ENCODE data around the gene ATG2A.

ATG2A gene
- 49.7 to 212 (median 87.2) reads per million in 3 experiments for total RNA-seq

GRCh38 chr11:64916775-64917662 is at the start of gene ATG2A:
Gene ATG2A (minus strand): TSS chr11:64917209. CDS start chr11:64917135, 74 bp downstream.
- peak; percentile 99 for DNase-seq

DNA sequence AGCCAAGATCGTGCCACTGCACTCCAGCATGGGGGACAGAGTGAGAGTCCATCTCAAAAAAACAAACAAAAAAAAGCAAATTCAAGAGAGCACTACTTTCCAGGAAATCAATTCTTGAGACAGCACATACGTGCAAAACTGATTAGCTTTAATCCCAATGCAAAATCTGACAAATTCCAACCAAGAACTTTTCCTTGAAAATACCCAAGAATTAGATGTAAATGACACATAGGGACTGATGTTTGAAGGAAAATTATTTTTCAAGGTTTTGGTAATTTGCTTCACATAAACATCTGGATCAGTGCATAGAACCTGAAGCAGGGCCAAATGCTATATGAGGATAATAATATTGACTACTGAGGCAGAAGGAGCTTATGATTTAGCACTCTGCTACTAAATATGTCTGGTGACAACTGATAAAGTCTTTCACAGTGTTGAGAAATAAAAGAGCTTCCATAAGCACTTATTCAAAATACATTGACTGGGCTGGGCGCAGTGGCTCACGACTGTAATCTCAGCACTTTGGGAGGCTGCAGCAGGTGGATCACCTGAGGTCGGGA is 46.1 kb upstream of the ATG2A start:
- no peak for DNase-seq

GRCh38 chr11:64960719-64961118 is 43.7 kb upstream of the ATG2A start:
- no peak for DNase-seq

GRCh38 chr11:64959498-64959897 is 42.5 kb upstream of the ATG2A start:
- no peak for DNase-seq

DNA sequence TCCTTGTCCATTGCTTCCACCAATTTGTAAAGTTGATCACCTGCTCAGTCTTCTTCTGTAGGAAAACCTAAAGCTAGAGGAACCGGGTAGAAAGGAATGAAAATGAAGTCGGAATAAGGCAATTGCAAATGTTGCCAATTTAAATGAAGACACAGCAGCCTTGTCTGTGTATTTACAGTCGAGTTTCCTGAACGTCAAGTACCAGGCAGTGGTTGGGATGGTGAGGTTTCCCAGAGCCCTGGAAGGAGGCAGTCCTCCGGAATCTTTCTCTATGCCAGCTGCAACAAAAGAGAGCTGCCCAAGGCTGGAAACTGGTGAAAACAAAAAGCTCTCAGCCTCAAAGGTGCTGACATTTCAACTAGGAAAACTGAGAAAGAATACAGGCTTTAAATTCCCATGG is 37.2 kb upstream of the ATG2A start:
- DNase-seq = no peak

- DNase-seq = no peak
Observed at GRCh38 chr11:64951529-64951928, 34.5 kb upstream of the ATG2A start.

DNA sequence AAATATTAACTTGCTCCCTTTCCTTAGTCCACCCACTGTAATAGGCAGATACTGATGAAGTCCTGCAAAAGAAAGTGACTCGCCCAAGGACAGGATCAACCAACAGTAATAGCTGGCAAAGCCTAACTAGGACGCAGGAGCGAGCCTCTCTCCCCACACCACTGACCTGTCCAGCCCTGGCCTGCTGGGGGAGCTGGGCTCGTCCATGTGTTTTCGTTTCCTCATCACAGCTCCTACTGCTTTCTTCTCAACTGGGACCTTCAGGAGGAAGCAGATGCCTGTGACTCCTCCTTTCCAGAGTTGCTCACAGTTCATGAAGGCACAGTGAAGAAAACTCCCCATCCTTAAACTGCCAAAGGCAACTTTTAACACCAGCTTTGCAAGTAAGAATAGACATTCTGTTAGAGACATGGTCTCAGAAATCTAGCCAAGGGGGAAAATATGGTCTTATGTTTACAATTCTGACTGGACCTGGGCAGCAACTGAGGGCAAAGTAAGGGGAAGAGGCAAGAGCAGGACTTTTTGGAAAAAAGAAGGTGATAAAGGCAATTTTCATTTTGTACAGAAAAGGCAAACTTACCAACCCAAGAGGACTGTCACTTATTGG is 30.3 kb upstream of the ATG2A start:
- no peak for DNase-seq

DNA sequence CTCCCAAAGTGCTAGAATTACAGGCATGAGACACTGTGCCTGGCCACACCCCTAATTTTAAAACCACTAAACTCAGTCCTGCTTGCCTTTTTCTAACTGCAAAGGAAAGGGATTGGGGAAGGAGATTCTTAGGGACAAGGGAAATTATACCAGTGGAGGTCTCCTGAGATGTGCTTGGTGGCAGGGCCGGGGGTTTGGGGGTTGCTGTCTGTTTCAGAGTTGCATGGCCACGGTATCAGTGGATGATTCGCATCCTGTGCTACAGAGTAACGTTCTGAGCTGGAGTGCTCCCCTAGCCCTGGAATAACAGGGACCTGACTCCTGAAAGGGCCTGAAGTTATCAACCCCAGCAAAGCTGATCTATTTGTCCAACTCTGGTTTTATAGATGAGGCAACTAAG is 19.5 kb upstream of the ATG2A start:
- no peak for DNase-seq

DNA sequence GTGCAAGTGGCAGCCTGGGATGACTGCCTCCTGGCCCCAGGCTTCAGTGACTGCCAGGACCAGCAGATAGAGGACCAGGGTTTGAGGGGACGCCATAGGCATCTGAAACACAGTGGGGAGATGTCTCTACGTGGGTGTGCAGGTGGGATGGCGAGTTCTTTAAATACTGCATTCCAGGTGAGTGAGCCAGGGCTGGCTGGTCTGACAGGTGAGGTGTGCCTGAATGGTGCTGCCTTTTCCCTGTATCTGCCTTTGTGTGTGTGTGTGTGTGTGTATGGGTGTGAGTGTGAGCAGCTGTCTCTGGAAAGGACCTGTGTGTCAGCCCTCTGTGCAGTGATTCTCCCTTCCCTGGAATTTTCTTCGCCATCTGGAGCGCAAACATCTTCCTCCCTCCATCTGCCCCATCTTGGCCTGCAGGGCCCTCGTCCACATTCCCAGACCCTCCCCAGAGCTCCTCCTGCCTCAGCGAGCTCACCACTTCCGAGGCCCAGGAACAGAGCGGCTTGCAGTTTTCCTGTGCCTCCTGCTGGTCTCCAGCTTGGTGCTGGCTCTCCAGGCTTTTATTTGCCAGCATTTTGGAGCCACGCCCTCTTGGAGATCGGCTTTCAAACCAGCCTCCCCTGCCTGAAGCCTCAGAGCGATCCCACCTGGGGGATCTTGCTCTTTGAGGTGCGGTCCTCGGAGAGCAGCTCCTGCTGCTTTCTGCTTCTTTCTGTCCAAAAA is 18.5 kb upstream of the ATG2A start, which contains the start of gene GPHA2:
TSS of gene GPHA2 (minus strand) at position 535 of the 723 bp plus-strand sequence. CDS start at position 102, 433 bp downstream.
- no peak for DNase-seq

DNA sequence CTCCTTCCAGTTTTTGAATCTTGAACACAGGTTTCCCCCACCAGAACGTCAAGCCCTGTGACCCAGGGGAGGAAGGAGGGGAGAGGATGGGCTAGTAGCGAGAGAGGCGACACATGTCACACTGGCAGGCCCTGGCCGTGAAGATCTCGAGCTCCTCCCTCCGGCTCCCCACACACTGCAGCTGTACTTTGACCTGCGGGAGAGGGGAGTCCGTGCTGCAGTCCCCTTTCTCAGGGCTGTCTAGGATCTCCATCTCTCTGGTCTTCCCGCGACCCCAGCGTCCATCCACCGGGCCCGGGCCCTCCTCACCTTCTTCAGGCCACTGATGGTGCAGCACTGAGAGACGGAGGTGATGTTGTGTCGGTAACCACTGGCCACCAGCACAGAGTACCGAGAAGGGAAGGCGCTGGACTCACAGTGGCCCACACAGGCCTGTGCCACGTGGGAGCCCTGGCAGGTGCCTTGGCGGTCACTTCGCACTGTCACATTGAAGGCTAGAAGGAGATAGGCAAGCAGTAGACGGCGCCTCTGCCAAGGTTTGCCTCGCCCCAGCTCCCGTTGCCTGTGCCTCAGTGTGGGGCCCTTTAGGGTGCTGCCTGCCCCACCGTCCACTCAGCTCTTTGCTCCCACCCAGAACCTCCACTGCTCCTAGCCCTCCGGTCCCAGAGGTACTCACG is 17.8 kb upstream of the ATG2A start:
- no peak for DNase-seq

GRCh38 chr11:64933935-64934681 is 17.1 kb upstream of the ATG2A start:
- DNase-seq = no peak

DNA sequence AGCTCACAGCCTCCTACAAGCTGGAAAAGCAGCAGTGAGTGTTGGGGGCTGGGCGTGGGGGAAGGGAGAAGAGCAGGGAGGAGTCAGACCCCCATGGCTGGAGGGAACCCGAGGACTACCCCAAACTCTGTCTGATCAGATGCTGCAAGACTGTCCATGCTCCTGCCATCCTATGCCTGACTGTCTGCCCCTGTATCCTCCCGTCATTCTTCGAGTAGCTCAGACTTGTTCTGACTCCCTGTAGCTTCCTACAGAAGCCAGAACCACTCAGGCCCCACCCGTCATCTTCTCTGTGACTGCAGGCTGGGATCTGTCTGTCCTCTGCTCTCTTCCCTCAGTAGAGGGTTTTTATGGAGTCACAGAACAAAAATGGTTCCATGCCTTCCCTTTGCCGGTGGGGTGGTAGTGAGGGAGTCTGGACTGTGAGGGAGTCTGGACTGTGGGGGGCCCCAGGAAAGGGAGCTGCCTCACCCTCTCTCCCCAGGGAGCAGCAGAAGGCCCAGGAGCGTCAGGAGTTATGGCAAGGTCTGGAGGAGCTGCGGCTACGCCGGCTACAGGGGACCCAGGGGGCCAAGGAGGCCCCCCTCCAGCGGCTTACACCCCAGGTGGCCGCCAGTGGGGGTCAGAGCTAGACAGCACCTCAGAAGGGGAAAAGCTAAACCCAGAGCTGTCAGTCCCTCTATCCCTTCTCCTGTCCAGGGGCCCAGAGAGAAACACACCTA is 16.4 kb upstream of the ATG2A start:
- DNase-seq = no peak

- no peak for DNase-seq
Observed at GRCh38 chr11:64932324-64932723, 15.3 kb upstream of the ATG2A start.

DNA sequence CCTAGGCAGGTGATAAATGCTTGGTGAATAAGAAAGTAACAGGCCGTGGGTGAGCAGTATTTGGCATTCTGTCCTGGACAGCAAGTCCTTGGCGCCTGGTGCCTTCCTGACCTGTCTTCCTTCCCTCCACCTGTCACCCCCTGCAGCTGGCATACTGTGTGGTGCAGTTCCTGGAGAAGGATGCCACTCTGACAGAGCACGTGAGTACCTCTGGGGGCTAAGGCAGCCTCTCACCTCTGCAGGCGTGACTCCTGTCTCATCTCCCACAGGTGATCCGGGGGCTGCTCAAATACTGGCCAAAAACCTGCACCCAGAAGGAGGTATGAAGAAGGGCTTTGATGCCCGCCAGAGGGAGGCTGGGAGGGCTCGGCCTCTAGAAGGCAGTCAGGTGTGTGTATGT is 14.3 kb upstream of the ATG2A start:
- DNase-seq = no peak

- DNase-seq = no peak
Observed at GRCh38 chr11:64930340-64930739, 13.3 kb upstream of the ATG2A start.

GRCh38 chr11:64929625-64930024 is 12.6 kb upstream of the ATG2A start:
- DNase-seq = no peak

- no peak for DNase-seq
Observed at GRCh38 chr11:64928957-64929356, 11.9 kb upstream of the ATG2A start.

- DNase-seq = no peak
Observed at GRCh38 chr11:64926689-64927088, 9.7 kb upstream of the ATG2A start.

GRCh38 chr11:64925536-64926436 is 8.8 kb upstream of the ATG2A start:
- no peak for DNase-seq

- no peak for DNase-seq
Observed at GRCh38 chr11:64924910-64925284, 7.9 kb upstream of the ATG2A start.

All from central memory CD4-positive, alpha-beta T cell (primary cell).